Kidney capillary endothelial cell (primary cell): ENCODE measurements around the gene CDA.

ENCODE experiments used
- DNase-seq: peaks from one replicate; pipeline ENCODE4 v3.0.0-alpha.2; 2018; ENCODE audit warnings: low spot score

Gene CDA

GRCh38 chr1:20588634-20589225, at the start of gene CDA:
CDA (plus strand) TSS chr1:20589097; CDS start chr1:20589130, 33 bp downstream.
- no peak for DNase-seq

- no peak for DNase-seq
Measured at GRCh38 chr1:20540281-20540680, 48.6 kb upstream of the CDA start.

- DNase-seq, result no peak
Measured at GRCh38 chr1:20546637-20547036, 42.3 kb upstream of the CDA start.

GRCh38 chr1:20551161-20551560, 37.7 kb upstream of the CDA start:
- DNase-seq, result no peak

GRCh38 chr1:20551945-20552727, 36.8 kb upstream of the CDA start, which contains the start of gene FAM43B:
FAM43B (plus strand) TSS chr1:20552573; CDS start chr1:20552974, 401 bp downstream.
- DNase-seq, result no peak

- no peak for DNase-seq
Measured at GRCh38 chr1:20552728-20553445, 36.0 kb upstream of the CDA start.

- no peak for DNase-seq
Measured at GRCh38 chr1:20555025-20555757, 33.7 kb upstream of the CDA start.

- no peak for DNase-seq
Measured at GRCh38 chr1:20555758-20556120, 33.2 kb upstream of the CDA start.

- no peak for DNase-seq
Measured at GRCh38 chr1:20558191-20558590, 30.7 kb upstream of the CDA start.

- DNase-seq, result no peak
Measured at GRCh38 chr1:20560966-20561365, 27.9 kb upstream of the CDA start.

GRCh38 chr1:20565234-20565633, 23.7 kb upstream of the CDA start:
- no peak for DNase-seq

- no peak for DNase-seq
Measured at GRCh38 chr1:20569523-20570098, 19.3 kb upstream of the CDA start.

GRCh38 chr1:20571427-20571826, 17.5 kb upstream of the CDA start:
- DNase-seq, result no peak

- DNase-seq, result no peak
Measured at GRCh38 chr1:20573987-20574386, 14.9 kb upstream of the CDA start.

GRCh38 chr1:20574686-20575540, 14.0 kb upstream of the CDA start:
- peak; percentile 79 for DNase-seq

GRCh38 chr1:20575541-20576336, 13.2 kb upstream of the CDA start:
- DNase-seq, result no peak

- peak; percentile 30 for DNase-seq
Measured at GRCh38 chr1:20578062-20578461, 10.8 kb upstream of the CDA start.

- no peak for DNase-seq
Measured at GRCh38 chr1:20578721-20579395, 10.0 kb upstream of the CDA start.

GRCh38 chr1:20584890-20585289, 4.0 kb upstream of the CDA start:
- DNase-seq, result no peak
